Liver (tissue), 3 donors: ENCODE measurements around the gene TMC1.

Experiments
- JUND ChIP-seq, 2 donors: IDR thresholded peaks; 2 replicates each; pipeline ENCODE4 v1.6.1; 2016; ENCODE audit warnings: antibody characterized with exemption in 2 of 2
- RXRA ChIP-seq, 2 donors: IDR thresholded peaks; 2 replicates each; pipeline ENCODE4 v1.6.1; 2017 to 2018; ENCODE audit warnings: antibody characterized with exemption in 2 of 2, mild to moderate bottlenecking in 1 of 2
- TAF1 ChIP-seq: conservative IDR thresholded peaks from 2 replicates; pipeline ENCODE4 v1.6.1; 2016; ENCODE audit warnings: antibody characterized with exemption, mild to moderate bottlenecking
- TF ChIP-seq, protein P1 (sequence below): IDR thresholded peaks from 2 replicates; pipeline ENCODE4 v1.6.1; 2016; ENCODE audit warnings: antibody characterized with exemption, mild to moderate bottlenecking
- TF ChIP-seq, protein P2 (sequence below): fragments of 150-350 bp; IDR thresholded peaks from 2 replicates; pipeline ENCODE4 v1.5.1; 2017; ENCODE audit warnings: improper control_type of control experiment, low read depth, low read length; ENCODE audit not compliant: missing input control
- donor health status: healthy.
- donor health status: healthy.

DNA sequence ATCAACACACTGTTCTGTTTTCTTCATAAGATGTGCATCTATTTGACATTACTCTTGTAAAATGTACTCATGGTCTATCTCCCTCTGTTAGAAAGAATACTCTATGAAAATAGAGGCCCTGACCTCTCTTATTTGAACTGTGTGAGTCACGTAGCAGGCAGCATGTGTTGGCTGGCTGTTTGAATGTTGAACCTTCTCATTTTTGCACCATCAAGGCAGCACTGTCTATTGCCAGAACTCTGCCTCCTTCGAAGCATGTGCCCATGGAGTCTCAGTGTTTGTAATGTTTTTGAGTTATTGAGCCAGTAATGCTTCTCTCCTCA, 287.0 kb downstream of the TMC1 start:
- TF ChIP-seq RXRA (IDR thresholded peaks at IDR 0.05) (no peak), TAF1 (no peak), JUND (IDR thresholded peaks at IDR 0.05) (no peak)
- TF ChIP-seq, protein P1, sequence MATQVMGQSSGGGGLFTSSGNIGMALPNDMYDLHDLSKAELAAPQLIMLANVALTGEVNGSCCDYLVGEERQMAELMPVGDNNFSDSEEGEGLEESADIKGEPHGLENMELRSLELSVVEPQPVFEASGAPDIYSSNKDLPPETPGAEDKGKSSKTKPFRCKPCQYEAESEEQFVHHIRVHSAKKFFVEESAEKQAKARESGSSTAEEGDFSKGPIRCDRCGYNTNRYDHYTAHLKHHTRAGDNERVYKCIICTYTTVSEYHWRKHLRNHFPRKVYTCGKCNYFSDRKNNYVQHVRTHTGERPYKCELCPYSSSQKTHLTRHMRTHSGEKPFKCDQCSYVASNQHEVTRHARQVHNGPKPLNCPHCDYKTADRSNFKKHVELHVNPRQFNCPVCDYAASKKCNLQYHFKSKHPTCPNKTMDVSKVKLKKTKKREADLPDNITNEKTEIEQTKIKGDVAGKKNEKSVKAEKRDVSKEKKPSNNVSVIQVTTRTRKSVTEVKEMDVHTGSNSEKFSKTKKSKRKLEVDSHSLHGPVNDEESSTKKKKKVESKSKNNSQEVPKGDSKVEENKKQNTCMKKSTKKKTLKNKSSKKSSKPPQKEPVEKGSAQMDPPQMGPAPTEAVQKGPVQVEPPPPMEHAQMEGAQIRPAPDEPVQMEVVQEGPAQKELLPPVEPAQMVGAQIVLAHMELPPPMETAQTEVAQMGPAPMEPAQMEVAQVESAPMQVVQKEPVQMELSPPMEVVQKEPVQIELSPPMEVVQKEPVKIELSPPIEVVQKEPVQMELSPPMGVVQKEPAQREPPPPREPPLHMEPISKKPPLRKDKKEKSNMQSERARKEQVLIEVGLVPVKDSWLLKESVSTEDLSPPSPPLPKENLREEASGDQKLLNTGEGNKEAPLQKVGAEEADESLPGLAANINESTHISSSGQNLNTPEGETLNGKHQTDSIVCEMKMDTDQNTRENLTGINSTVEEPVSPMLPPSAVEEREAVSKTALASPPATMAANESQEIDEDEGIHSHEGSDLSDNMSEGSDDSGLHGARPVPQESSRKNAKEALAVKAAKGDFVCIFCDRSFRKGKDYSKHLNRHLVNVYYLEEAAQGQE: no peak
- TF ChIP-seq, protein P2, sequence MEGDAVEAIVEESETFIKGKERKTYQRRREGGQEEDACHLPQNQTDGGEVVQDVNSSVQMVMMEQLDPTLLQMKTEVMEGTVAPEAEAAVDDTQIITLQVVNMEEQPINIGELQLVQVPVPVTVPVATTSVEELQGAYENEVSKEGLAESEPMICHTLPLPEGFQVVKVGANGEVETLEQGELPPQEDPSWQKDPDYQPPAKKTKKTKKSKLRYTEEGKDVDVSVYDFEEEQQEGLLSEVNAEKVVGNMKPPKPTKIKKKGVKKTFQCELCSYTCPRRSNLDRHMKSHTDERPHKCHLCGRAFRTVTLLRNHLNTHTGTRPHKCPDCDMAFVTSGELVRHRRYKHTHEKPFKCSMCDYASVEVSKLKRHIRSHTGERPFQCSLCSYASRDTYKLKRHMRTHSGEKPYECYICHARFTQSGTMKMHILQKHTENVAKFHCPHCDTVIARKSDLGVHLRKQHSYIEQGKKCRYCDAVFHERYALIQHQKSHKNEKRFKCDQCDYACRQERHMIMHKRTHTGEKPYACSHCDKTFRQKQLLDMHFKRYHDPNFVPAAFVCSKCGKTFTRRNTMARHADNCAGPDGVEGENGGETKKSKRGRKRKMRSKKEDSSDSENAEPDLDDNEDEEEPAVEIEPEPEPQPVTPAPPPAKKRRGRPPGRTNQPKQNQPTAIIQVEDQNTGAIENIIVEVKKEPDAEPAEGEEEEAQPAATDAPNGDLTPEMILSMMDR: no peak
